CD8-positive, alpha-beta memory T cell (primary cell): ENCODE results near the gene EEF1AKMT3. TPM values are rescaled to one million over a fixed set of nuclear protein-coding genes. Genes with fewer than 3 reads are reported as not detected.

Experiments used
- CTCF ChIA-PET: fragments of 350-600 bp; sonication (Branson Sonifier 250); formaldehyde crosslinking; loops from one replicate; lab custom pipeline; 2021; ENCODE audit warnings: antibody characterized with exemption; lab: Charles Lee
- POLR2A ChIA-PET: fragments of 350-600 bp; sonication (Branson Sonifier 250); formaldehyde crosslinking; loops from one replicate; lab custom pipeline; 2021; ENCODE audit warnings: antibody characterized with exemption; lab: Charles Lee
- DNase-seq, 5 donors: peaks; one replicate each; pipeline versions ENCODE4 v3.0.0 to v3.0.0-alpha.2; 2020 to 2022; ENCODE audit warnings: mixed read lengths in 1 of 5
- H3K27ac ChIP-seq: one replicate; pipeline ENCODE4 v1.7.0; 2013; ENCODE audit warnings: low read depth, mild to moderate bottlenecking, low read length, moderate library complexity
- H3K27me3 ChIP-seq: 2 replicates; pipeline ENCODE4 v1.7.0; 2013; ENCODE audit warnings: low read length, mild to moderate bottlenecking; ENCODE audit not compliant: insufficient read depth, poor library complexity, severe bottlenecking
- H3K36me3 ChIP-seq: 2 replicates; pipeline ENCODE4 v1.7.0; 2013; ENCODE audit warnings: mild to moderate bottlenecking, low read length, moderate library complexity; ENCODE audit not compliant: insufficient read depth
- H3K4me1 ChIP-seq: 2 replicates; pipeline ENCODE4 v1.7.0; 2013; ENCODE audit warnings: mild to moderate bottlenecking, low read length, moderate library complexity; ENCODE audit not compliant: insufficient read depth
- H3K4me3 ChIP-seq: 2 replicates; pipeline ENCODE4 v1.7.0; 2013; ENCODE audit warnings: mild to moderate bottlenecking, low read length
- H3K9me3 ChIP-seq: 2 replicates; pipeline ENCODE4 v1.7.0; 2013; ENCODE audit warnings: mild to moderate bottlenecking, low read length
- H3K27ac Mint-ChIP-seq, 8 donors: one replicate each; pipeline ENCODE4 v1.8.0; 2020 to 2021; ENCODE audit warnings: mixed read lengths in 8 of 8, mild to moderate bottlenecking in 6 of 8, inconsistent platforms in 3 of 8, moderate library complexity in 3 of 8
- H3K27me3 Mint-ChIP-seq, 2 donors: one replicate each; pipeline ENCODE4 v1.8.0; 2020 to 2021; ENCODE audit warnings: mixed read lengths in 2 of 2, mild to moderate bottlenecking in 1 of 2, moderate library complexity in 1 of 2
- H3K36me3 Mint-ChIP-seq, 3 donors: one replicate each; pipeline ENCODE4 v1.8.0; 2020 to 2021; ENCODE audit warnings: mixed read lengths in 3 of 3, inconsistent platforms in 1 of 3, mild to moderate bottlenecking in 1 of 3
- H3K4me1 Mint-ChIP-seq, 3 donors: one replicate each; pipeline ENCODE4 v1.8.0; 2020 to 2021; ENCODE audit warnings: mixed read lengths in 3 of 3, inconsistent platforms in 1 of 3, mild to moderate bottlenecking in 1 of 3
- H3K4me3 Mint-ChIP-seq, 7 donors: one replicate each; pipeline ENCODE4 v1.8.0; 2020 to 2021; ENCODE audit warnings: mixed read lengths in 7 of 7, mild to moderate bottlenecking in 6 of 7, moderate library complexity in 4 of 7, inconsistent platforms in 2 of 7
- H3K9me3 Mint-ChIP-seq, 5 donors: one replicate each; pipeline ENCODE4 v1.8.0; 2020 to 2022; ENCODE audit warnings: mixed read lengths in 5 of 5, mild to moderate bottlenecking in 3 of 5, moderate library complexity in 2 of 5, inconsistent platforms in 1 of 5
- polyA plus RNA-seq: library from polyadenylated mRNA; unstranded; fragments of 300-500 nt; fragmentation: Illumina TruSeq; gene quantifications from one replicate; pipeline ENCODE4 v1.2.3, GENCODE V29; 2021
- total RNA-seq, 2 experiments: library from RNA; stranded (reverse); gene quantifications; one replicate each; pipeline ENCODE4 v1.2.3, GENCODE V29; 2021

Gene EEF1AKMT3
- total and polyA plus RNA-seq, 3 experiments from 2014 or later, result 3.3 to 3.9 (median 3.5) TPM

DNA sequence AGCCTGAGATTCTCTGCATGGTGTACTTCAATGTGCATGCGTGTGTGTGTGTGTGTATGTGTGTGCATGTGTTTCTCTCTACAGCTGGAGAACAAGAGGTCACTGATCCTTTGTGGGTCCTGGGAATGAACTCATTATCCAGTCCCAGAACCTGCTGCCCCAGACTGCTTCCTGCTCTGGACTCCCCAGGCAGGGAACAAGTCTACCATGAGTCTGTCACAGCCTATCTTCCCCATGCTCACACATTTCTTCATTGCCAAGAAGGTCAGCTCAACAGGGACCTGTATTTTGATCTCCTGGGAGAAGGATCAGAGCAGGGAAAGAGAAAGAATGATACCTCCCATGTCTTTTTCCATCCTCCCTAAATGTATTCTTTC, 31.0 kb upstream of the EEF1AKMT3 start:
- H3K9me3 Mint-ChIP-seq, result no peaks in the 10 kb centered on the region
- no peaks in the 10 kb centered on the region for H3K27me3 ChIP-seq
- peaks cover 57% of the 10 kb centered on the region for H3K4me1 ChIP-seq
- peak overlapping the region; percentile 95 for H3K27ac ChIP-seq
- POLR2A ChIA-PET, result interaction anchor here (0.5 to 1.7 kb wide), 7 partner anchors 11 to 221 kb away, joined by 3 to 6 read pairs (median 5); partner anchors contain the start of genes ARHGEF25, CDK4, DDIT3 and OS9
- CTCF ChIA-PET, result interaction anchor here (0.8 to 3.6 kb wide), 19 partner anchors 9 to 282 kb away, joined by 3 to 24 read pairs (median 4); partner anchors contain the start of genes CDK4, GLI1 and OS9
- no peaks in the 10 kb centered on the region for H3K9me3 ChIP-seq
- H3K27ac Mint-ChIP-seq, result peak overlapping the region; percentile 87 to 100 (median 96)
- no peak for DNase-seq
- peak overlapping the region; percentile 85 for H3K4me3 ChIP-seq
- H3K27me3 Mint-ChIP-seq, result peaks cover 0 to 5% of the 10 kb centered on the region in 2 donors
- H3K4me3 Mint-ChIP-seq, result peak overlapping the region; percentile 90 to 97 (median 94)
- peaks cover 2 to 38% (median 4%) of the 10 kb centered on the region in 3 donors for H3K36me3 Mint-ChIP-seq
- H3K4me1 Mint-ChIP-seq, result peaks cover 60 to 76% (median 62%) of the 10 kb centered on the region in 3 donors
- H3K36me3 ChIP-seq, result peaks cover 4% of the 10 kb centered on the region

DNA sequence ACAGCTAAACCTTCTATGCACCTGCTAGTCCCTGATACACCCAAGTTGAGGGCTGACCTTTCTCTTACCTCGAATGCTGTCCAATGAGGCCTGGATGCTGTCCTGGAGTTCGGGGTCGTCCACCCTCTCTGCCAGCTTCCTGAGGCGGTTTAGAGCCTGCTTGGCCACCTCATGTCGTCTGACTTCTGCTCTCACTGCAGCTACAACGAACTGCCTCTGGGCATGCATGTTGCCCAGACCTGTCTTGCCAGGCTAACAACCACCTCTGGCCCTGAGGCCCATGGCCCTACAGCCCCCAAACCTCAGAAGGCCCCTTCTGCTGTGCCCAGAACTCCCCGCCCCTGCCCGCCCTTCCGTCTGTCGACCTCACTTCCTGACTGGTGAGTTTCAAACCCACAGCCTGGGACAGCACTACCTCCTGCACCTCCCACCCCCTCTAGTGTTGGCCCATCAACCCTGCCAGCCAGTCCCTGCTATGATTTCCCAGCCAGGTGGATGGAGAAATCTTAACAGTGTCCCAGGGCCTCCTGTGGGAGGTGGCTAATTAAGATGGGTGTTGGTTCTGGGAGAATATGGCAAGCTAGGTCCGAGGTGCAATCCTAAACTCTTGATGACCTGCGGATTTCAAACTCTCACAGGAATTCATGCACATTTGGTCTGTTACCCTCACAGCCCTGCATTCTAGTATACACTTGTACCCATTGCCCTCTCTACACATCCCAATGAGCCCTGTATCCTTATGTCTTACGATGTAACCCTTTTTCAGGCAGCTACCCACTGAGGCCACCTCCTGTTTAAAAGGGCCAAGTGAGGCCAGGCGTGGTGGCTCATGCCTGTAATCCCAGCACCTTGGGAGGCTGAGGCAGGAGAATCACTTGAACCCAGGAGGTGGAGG, 30.3 kb upstream of the EEF1AKMT3 start:
- Histone ChIP-seq H3K27ac (peak overlapping the region; percentile 95), H3K4me3 (peak overlapping the region; percentile 85), H3K27me3 (no peaks in the 10 kb centered on the region), H3K9me3 (no peaks in the 10 kb centered on the region), H3K36me3 (peaks cover 5% of the 10 kb centered on the region), H3K4me1 (peaks cover 57% of the 10 kb centered on the region)
- CTCF ChIA-PET, result interaction anchor here (0.8 to 3.6 kb wide), 18 partner anchors 8 to 283 kb away, joined by 3 to 24 read pairs (median 4); partner anchors contain the start of genes CDK4, GLI1 and OS9
- Mint-ChIP-seq H3K4me3 (peak overlapping the region; percentile 90 to 97 (median 94)), H3K27me3 (peaks cover 0 to 5% of the 10 kb centered on the region in 2 donors), H3K4me1 (peaks cover 56 to 72% (median 62%) of the 10 kb centered on the region in 3 donors), H3K9me3 (no peaks in the 10 kb centered on the region), H3K36me3 (peaks cover 4 to 38% (median 6%) of the 10 kb centered on the region in 3 donors), H3K27ac (peak overlapping the region; percentile 87 to 100 (median 96))
- POLR2A ChIA-PET, result interaction anchor here (0.6 to 1.7 kb wide), 5 partner anchors 10 to 131 kb away, joined by 3 to 6 read pairs (median 4); partner anchors contain the start of genes ARHGEF25, CDK4 and OS9
- peak; percentile 75 to 91 (median 79) for DNase-seq

DNA sequence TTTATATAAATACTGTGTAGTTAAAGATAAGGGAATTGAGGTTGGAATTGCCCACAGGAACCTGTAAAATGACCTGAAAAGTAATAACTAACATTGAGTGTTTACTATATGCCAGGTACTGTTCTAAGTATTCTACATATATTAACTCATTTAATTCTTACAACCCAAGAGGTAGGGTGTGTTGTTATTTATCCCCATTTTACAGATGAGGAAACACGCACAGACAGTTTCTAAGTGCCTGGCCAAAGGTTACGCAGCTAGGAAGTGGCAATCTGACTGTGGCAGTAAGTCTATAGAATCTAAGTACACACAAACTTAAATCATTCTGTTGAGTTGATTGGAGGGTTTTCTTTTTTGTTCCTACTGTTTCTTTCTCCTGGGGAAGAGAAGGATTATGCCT, 28.6 kb upstream of the EEF1AKMT3 start:
- DNase-seq, result no peak
- ChIA-PET POLR2A (no interaction called here), CTCF (interaction anchor here (1.7 to 3.6 kb wide), 4 partner anchors 13 to 161 kb away, joined by 3 to 24 read pairs (median 6); partner anchors contain the start of gene PIP4K2C)
- Mint-ChIP-seq H3K27ac (peak overlapping the region; percentile 84 to 99 (median 97)), H3K27me3 (peaks cover 0 to 5% of the 10 kb centered on the region in 2 donors), H3K9me3 (no peaks in the 10 kb centered on the region), H3K4me3 (peak overlapping the region; percentile 85 to 96 (median 90)), H3K36me3 (peaks cover 4 to 50% (median 10%) of the 10 kb centered on the region in 3 donors), H3K4me1 (peaks cover 56 to 72% (median 62%) of the 10 kb centered on the region in 3 donors)
- Histone ChIP-seq H3K9me3 (no peaks in the 10 kb centered on the region), H3K4me1 (peaks cover 56% of the 10 kb centered on the region), H3K27ac (peak overlapping the region; percentile 89), H3K27me3 (no peaks in the 10 kb centered on the region), H3K4me3 (no peak overlapping the region), H3K36me3 (peaks cover 16% of the 10 kb centered on the region)

DNA sequence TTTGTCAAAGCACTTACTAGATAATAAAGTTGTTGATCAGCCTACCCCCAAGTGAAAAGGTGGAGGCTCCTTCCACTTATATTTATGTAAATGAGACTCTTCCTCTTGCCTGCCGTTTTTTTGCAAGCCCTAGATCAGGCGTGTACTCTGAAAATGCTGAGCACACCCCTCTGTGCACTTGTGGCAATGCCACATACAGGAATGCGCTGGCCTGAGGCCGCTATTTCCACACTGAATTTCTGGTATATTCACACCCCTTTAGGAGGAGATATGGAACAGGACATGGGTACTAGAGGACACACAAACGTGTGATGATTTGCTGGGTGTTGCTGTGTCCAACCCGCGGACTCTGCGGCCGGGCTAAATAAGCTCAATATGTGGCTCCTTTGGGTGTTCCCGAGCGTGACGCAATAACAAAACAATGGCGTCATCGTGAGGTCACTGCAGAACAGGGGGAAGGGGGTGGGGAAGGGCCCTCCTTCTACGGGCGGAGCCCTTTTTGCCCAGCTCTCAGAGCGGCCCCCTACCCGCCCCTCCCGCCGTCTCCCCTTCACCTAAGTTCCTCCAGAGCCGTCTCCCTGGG, 28.1 kb upstream of the EEF1AKMT3 start:
- H3K27me3 Mint-ChIP-seq, result peaks cover 0 to 5% of the 10 kb centered on the region in 2 donors
- peak overlapping the region; percentile 85 to 96 (median 90) for H3K4me3 Mint-ChIP-seq
- ChIA-PET CTCF (interaction anchor here (0.7 to 3.6 kb wide), 8 partner anchors 9 to 264 kb away, joined by 3 to 24 read pairs (median 4); partner anchors contain the start of genes ARHGAP9 and PIP4K2C), POLR2A (interaction anchor here (0.6 to 1.5 kb wide), 6 partner anchors 12 to 28 kb away, joined by 3 to 7 read pairs (median 4); partner anchors contain the start of gene EEF1AKMT3)
- Histone ChIP-seq H3K27me3 (no peaks in the 10 kb centered on the region), H3K4me1 (peaks cover 51% of the 10 kb centered on the region), H3K9me3 (no peaks in the 10 kb centered on the region), H3K27ac (peak overlapping the region; percentile 89), H3K36me3 (peaks cover 20% of the 10 kb centered on the region), H3K4me3 (peak overlapping the region; percentile 74)
- H3K9me3 Mint-ChIP-seq, result no peaks in the 10 kb centered on the region
- H3K36me3 Mint-ChIP-seq, result peaks cover 2 to 50% (median 10%) of the 10 kb centered on the region in 3 donors
- DNase-seq, result peak in 3 of 5 donors; percentile 51 to 86 (median 66)
- peak overlapping the region; percentile 84 to 99 (median 97) for H3K27ac Mint-ChIP-seq
- H3K4me1 Mint-ChIP-seq, result peaks cover 51 to 67% (median 57%) of the 10 kb centered on the region in 3 donors

DNA sequence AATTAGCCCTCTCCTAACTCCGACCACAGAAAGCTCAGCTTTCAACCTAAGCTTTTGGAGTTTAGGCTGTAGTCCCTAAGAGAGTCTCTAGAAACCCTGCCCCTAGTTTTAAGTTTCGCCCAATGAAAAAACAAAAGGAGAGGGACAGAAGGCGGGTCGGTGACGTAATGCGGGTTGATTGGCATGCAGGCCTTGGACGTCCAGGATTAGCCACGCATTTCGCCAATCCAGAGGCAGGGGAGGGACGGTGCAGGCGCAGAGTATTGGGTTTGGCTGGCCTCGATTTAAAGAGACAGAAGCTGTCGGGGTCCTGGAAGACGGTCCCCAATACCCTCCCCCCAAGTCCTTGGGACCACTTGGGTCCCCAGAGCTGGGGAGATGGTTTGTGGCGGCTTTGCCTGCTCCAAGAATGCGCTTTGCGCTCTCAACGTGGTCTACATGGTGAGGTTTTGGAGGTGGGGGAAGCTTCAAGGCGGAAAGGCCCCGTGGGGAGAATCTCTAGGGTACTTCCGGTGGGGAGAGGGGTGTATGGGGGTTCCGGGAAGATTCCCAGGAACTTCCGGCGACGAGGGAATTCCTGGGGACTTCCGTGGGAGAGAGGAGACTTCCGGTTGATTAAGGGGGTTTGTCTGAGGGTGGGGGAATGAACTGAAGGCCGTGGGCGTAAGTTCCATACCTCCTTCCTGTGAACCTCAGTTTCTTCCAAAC, 27.5 kb upstream of the EEF1AKMT3 start, which contains the start of gene TSPAN31:
Gene TSPAN31 (plus strand): TSS at position 263 of the 708 bp plus-strand sequence. CDS start 116 bp downstream, at position 379.
- ChIA-PET POLR2A (interaction anchor here (0.6 to 1.5 kb wide), 6 partner anchors 12 to 28 kb away, joined by 3 to 7 read pairs (median 4); partner anchors contain the start of gene EEF1AKMT3), CTCF (interaction anchor here (0.7 to 2.2 kb wide), 8 partner anchors 9 to 265 kb away, joined by 3 to 8 read pairs (median 4); partner anchors contain the start of genes ARHGAP9 and PIP4K2C)
- DNase-seq, result peak; percentile 92 to 96 (median 93)
- Mint-ChIP-seq H3K27me3 (peaks cover 0 to 5% of the 10 kb centered on the region in 2 donors), H3K4me1 (peaks cover 45 to 60% (median 51%) of the 10 kb centered on the region in 3 donors), H3K27ac (peak within 1 kb of the TSS; percentile 84 to 99 (median 97)), H3K9me3 (no peaks in the 10 kb centered on the region), H3K36me3 (peaks cover 0 to 45% (median 10%) of the 10 kb centered on the region in 3 donors), H3K4me3 (peak within 1 kb of the TSS; percentile 85 to 96 (median 90))
- Histone ChIP-seq H3K9me3 (no peaks in the 10 kb centered on the region), H3K4me3 (peak within 1 kb of the TSS; percentile 74), H3K36me3 (peaks cover 19% of the 10 kb centered on the region), H3K27me3 (no peaks in the 10 kb centered on the region), H3K27ac (peak within 1 kb of the TSS; percentile 89), H3K4me1 (peaks cover 44% of the 10 kb centered on the region)

DNA sequence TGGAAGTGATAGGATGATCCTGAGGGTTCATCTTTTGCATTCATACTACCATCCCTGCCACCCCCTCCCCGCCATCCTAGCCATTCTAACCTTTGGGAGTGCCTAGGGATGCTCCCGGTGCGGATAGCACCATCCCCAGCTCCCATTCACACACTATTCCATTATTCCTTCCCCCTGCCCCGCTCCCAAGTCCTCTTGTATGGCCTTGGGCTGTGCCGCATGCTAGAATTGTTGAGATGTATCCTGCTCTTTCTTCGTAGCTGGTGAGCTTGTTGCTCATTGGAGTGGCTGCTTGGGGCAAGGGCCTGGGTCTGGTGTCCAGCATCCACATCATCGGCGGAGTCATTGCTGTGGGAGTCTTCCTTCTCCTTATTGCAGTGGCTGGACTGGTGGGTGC, 26.9 kb upstream of the EEF1AKMT3 start:
- Mint-ChIP-seq H3K27me3 (peaks cover 0 to 5% of the 10 kb centered on the region in 2 donors), H3K36me3 (peaks cover 0 to 47% (median 10%) of the 10 kb centered on the region in 3 donors), H3K27ac (peak overlapping the region; percentile 84 to 99 (median 97)), H3K4me1 (peaks cover 45 to 59% (median 50%) of the 10 kb centered on the region in 3 donors), H3K4me3 (peak overlapping the region; percentile 85 to 96 (median 90)), H3K9me3 (no peaks in the 10 kb centered on the region)
- H3K27ac ChIP-seq, result peak overlapping the region; percentile 89
- H3K4me3 ChIP-seq, result peak overlapping the region; percentile 74
- POLR2A ChIA-PET, result interaction anchor here (1.0 to 1.5 kb wide), 4 partner anchors 11 to 27 kb away, joined by 3 to 7 read pairs (median 4); partner anchors contain the start of gene EEF1AKMT3
- CTCF ChIA-PET, result interaction anchor here (0.7 to 2.2 kb wide), 5 partner anchors 11 to 265 kb away, joined by 3 to 8 read pairs (median 5); partner anchors contain the start of gene ARHGAP9
- no peaks in the 10 kb centered on the region for H3K27me3 ChIP-seq
- H3K36me3 ChIP-seq, result peaks cover 19% of the 10 kb centered on the region
- no peaks in the 10 kb centered on the region for H3K9me3 ChIP-seq
- DNase-seq, result peak in 1 of 5 donors; percentile 45
- peaks cover 39% of the 10 kb centered on the region for H3K4me1 ChIP-seq
